Fibroblast of mammary gland (primary cell): ENCODE results near the gene ATXN1.

ENCODE experiments used
- DNase-seq: peaks from one replicate; pipeline ENCODE4 v3.0.0-alpha.2; 2010; ENCODE audit warnings: low read depth
- H3K4me3 ChIP-seq: 2 replicates; pipeline ENCODE4 v1.5.1; 2011; ENCODE audit warnings: low read depth, mild to moderate bottlenecking, low read length, moderate library complexity; ENCODE audit not compliant: control insufficient read depth
- CTCF ChIP-seq: conservative IDR thresholded peaks from 2 replicates; pipeline ENCODE4 v1.5.1; 2011; ENCODE audit warnings: low read depth, low read length, inconsistent platforms; ENCODE audit not compliant: control insufficient read depth, insufficient read depth

ATXN1 gene

GRCh38 chr6:16402581-16402900 is 358.7 kb downstream of the ATXN1 start:
- peak; percentile 57 for DNase-seq
- H3K4me3 ChIP-seq: no peak overlapping the region
- no peak for TF ChIP-seq CTCF

DNA sequence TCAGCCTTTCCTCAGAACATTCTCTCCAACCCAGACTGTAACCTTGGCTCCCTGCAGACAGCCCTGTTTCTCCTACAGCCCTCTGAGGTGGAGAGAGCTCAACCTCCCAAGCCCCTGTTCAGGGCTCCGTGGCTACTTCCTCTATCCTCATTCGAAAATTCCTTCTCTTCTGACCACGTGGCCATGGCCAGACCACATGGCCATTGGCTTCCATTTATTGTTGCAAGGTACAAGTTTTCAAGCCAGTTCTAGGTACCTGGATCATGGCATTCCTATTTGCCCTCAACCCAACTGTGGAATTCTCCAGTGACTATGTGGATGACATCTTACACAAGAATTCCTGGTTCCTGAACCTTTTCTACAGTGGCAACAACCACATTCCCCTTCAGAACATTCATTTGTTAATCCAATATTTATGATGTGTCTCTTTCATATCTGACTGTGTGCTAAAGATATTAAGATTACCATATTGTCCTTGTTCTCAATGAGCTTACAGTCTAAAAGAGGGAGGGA is 361.0 kb downstream of the ATXN1 start:
- TF ChIP-seq CTCF: no peak
- no peak overlapping the region for H3K4me3 ChIP-seq
- DNase-seq: no peak

DNA sequence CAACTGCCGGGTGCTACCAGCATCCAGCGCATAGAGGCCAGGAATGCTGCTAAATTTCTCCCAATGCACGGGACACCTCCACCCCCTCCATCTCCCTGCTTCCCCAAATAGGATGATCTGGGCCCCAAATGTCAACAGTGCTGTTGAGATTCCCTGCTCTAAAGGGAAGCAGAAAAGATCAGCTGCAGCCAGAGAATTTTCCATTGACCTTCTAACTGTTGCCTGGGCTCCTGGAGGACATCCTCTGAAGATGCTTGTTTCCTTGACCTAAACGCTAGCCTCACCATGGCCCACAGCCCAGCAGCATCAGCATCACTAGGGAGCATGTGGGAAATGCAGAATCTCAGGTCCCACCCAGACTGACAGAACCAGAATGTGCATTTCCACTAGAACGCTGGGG is 361.6 kb downstream of the ATXN1 start:
- no peak for TF ChIP-seq CTCF
- no peak overlapping the region for H3K4me3 ChIP-seq

DNA sequence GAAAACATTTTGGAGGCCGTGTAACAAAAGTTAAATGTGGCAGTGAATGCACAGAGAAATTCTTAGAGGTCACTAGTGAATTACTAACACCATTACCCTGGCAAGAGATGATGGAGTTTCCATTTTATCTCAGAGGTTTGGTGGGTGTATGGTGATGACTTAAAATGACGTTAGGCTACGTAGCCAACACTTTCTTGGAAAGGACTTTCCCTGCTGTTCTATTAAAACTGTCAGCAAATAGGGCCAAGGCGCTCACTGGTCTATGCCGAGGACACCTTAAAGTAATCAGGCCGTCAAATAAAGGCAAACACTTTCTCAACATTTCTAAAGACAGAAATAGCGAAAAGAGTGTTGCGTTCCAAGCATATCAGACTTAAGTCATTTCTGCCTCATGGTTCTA is 362.1 kb downstream of the ATXN1 start:
- no peak for DNase-seq
- TF ChIP-seq CTCF: no peak
- no peak overlapping the region for H3K4me3 ChIP-seq

More for the DNA sequence above, 361.6 kb downstream of the ATXN1 start:
- DNase-seq: no peak

DNA sequence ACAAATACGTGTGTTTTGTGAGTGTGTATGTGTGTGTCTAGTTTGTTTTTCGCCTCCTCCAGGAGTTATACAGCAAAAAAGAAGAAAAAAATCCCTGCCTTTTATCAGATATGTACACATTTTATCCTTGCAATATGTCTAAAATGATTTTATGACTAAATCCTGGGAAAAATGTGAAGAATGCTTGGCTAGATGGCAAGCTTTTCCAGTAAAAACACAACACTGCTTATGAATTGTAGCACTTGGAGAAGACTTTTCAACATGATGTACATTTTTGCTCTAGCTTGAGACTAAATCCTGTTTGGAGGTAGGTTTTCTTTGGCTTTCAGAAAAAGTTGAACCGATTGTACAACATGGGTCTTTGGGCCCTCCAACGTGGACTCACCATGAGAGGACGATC is 362.7 kb downstream of the ATXN1 start:
- DNase-seq: peak; percentile 29
- TF ChIP-seq CTCF: no peak
- H3K4me3 ChIP-seq: no peak overlapping the region

GRCh38 chr6:16397623-16398022 is 363.6 kb downstream of the ATXN1 start:
- no peak for TF ChIP-seq CTCF
- DNase-seq: no peak
- no peak overlapping the region for H3K4me3 ChIP-seq
